Measurements from ENCODE around the gene THAP7.

- TF ChIP-seq STAT6 (CRISPR knock-in tag; IDR thresholded peaks at IDR 0.05), result no peak
- TF ChIP-seq SMC3 (conservative IDR thresholded peaks at IDR 0.05; ENCODE audit: insufficient read depth, low read depth, low read length), result no peak
- TF ChIP-seq TEAD1 (CRISPR knock-in tag; IDR thresholded peaks at IDR 0.05), result no peak
- TF ChIP-seq ZNF124 (CRISPR knock-in tag; IDR thresholded peaks at IDR 0.05), result no peak
- no peak for TF ChIP-seq SPI1 (IDR thresholded peaks at IDR 0.05; ENCODE audit: borderline replicate concordance, low read depth, low read length)
- TF ChIP-seq ARNT (IDR thresholded peaks at IDR 0.05), result no peak
- TF ChIP-seq TCF7 (IDR thresholded peaks at IDR 0.05; ENCODE audit: borderline replicate concordance), result no peak
- TF ChIP-seq BRF2 (IDR thresholded peaks at IDR 0.05; ENCODE audit: borderline replicate concordance, insufficient read depth, insufficient read length), result no peak
- TF ChIP-seq MEIS2 (IDR thresholded peaks at IDR 0.05; ENCODE audit: partially characterized antibody), result no peak
- TF ChIP-seq ZNF174 (CRISPR knock-in tag; IDR thresholded peaks at IDR 0.05), result no peak
- no peak for TF ChIP-seq PATZ1 (CRISPR knock-in tag; IDR thresholded peaks at IDR 0.05; ENCODE audit: borderline replicate concordance)
- TF ChIP-seq TBL1XR1 (IDR thresholded peaks at IDR 0.05; ENCODE audit: low read length in 2 of 2), result no peak
- no peak for TF ChIP-seq ZNF589 (CRISPR knock-in tag; IDR thresholded peaks at IDR 0.05; ENCODE audit: low read depth)
Measured at GRCh38 chr22:20952544-20953341, 49.2 kb downstream of the THAP7 start.
